Measurements from ENCODE around the gene UBE2E2.

UBE2E2 gene

DNA sequence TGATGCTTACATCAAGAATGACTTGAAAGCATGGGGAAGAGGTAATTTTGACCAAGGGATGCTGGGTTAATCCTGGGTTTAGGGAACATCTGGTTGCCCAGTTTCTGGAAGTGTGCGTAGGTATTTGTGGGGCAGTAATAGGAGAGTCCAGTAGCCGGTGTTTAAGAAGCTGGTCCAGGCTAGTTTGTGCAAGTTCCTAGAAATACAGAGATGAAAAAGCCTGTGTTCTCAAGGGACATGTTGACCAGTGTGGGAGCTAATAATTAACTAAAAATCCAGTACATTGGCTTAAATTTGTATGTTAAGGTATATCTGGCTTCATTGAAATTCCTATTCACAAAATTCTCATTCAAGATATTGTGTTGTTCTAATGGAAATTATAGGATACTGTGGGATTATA, 51.2 kb downstream of the UBE2E2 start:
- no peak overlapping the region for H3K27ac ChIP-seq (ENCODE audit: extremely low read depth, low read depth, low read length)
- ChIA-PET POLR2A (no interaction called here), CTCF (no interaction called here)
- no peaks in the 10 kb centered on the region for H3K9me3 ChIP-seq (ENCODE audit: control insufficient read depth, insufficient read depth, low read depth, low read length)
- H3K4me3 ChIP-seq (ENCODE audit: low read depth, low read length): no peak overlapping the region
- H3K4me1 ChIP-seq (ENCODE audit: control insufficient read depth, insufficient read depth, low read length): no peaks in the 10 kb centered on the region; the same call in 1 of the 2 replicates
- no peaks in the 10 kb centered on the region for H3K36me3 ChIP-seq (ENCODE audit: control insufficient read depth in 2 of 2, insufficient read depth in 1 of 2, low read length in 2 of 2)
- TF ChIP-seq ZBTB49 (tag by site-specific recombination; IDR thresholded peaks at IDR 0.05; ENCODE audit: low read depth) (no peak), ZFP69B (tag by site-specific recombination; IDR thresholded peaks at IDR 0.05) (no peak), AEBP2 (tag by site-specific recombination; IDR thresholded peaks at IDR 0.05; ENCODE audit: borderline replicate concordance) (no peak), ZNF280D (tag by site-specific recombination; IDR thresholded peaks at IDR 0.05) (no peak), ZSCAN23 (tag by site-specific recombination; IDR thresholded peaks at IDR 0.05) (no peak), ZNF24 (tag by site-specific recombination; IDR thresholded peaks at IDR 0.05) (no peak), ZNF677 (tag by site-specific recombination; IDR thresholded peaks at IDR 0.05) (no peak), ZNF391 (tag by site-specific recombination; IDR thresholded peaks at IDR 0.05; ENCODE audit: borderline replicate concordance, low read depth) (no peak), ZNF518A (tag by site-specific recombination; conservative IDR thresholded peaks at IDR 0.05; ENCODE audit: low read depth) (no peak), ZNF521 (tag by site-specific recombination; IDR thresholded peaks at IDR 0.05) (no peak), ZSCAN16 (tag by site-specific recombination; IDR thresholded peaks at IDR 0.05) (no peak), ZNF184 (tag by site-specific recombination; IDR thresholded peaks at IDR 0.05) (no peak), ZNF416 (tag by site-specific recombination; IDR thresholded peaks at IDR 0.05) (no peak), ZNF19 (tag by site-specific recombination; IDR thresholded peaks at IDR 0.05; ENCODE audit: low read depth) (no peak)
- TF ChIP-seq, protein P1, sequence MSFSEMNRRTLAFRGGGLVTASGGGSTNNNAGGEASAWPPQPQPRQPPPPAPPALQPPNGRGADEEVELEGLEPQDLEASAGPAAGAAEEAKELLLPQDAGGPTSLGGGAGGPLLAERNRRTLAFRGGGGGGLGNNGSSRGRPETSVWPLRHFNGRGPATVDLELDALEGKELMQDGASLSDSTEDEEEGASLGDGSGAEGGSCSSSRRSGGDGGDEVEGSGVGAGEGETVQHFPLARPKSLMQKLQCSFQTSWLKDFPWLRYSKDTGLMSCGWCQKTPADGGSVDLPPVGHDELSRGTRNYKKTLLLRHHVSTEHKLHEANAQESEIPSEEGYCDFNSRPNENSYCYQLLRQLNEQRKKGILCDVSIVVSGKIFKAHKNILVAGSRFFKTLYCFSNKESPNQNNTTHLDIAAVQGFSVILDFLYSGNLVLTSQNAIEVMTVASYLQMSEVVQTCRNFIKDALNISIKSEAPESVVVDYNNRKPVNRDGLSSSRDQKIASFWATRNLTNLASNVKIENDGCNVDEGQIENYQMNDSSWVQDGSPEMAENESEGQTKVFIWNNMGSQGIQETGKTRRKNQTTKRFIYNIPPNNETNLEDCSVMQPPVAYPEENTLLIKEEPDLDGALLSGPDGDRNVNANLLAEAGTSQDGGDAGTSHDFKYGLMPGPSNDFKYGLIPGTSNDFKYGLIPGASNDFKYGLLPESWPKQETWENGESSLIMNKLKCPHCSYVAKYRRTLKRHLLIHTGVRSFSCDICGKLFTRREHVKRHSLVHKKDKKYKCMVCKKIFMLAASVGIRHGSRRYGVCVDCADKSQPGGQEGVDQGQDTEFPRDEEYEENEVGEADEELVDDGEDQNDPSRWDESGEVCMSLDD (tag by site-specific recombination; IDR thresholded peaks at IDR 0.05): no peak
- TF ChIP-seq, protein P2, sequence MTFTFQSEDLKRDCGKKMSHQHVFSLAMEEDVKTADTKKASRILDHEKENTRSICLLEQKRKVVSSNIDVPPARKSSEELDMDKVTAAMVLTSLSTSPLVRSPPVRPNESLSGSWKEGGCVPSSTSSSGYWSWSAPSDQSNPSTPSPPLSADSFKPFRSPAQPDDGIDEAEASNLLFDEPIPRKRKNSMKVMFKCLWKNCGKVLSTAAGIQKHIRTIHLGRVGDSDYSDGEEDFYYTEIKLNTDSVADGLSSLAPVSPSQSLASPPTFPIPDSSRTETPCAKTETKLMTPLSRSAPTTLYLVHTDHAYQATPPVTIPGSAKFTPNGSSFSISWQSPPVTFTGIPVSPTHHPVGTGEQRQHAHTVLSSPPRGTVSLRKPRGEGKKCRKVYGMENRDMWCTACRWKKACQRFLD (tag by site-specific recombination; IDR thresholded peaks at IDR 0.05): no peak
- TF ChIP-seq, protein P3, sequence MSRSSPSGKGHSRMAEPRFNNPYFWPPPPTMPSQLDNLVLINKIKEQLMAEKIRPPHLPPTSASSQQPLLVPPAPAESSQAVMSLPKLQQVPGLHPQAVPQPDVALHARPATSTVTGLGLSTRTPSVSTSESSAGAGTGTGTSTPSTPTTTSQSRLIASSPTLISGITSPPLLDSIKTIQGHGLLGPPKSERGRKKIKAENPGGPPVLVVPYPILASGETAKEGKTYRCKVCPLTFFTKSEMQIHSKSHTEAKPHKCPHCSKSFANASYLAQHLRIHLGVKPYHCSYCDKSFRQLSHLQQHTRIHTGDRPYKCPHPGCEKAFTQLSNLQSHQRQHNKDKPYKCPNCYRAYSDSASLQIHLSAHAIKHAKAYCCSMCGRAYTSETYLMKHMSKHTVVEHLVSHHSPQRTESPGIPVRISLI (tag by site-specific recombination; IDR thresholded peaks at IDR 0.05): no peak

Measured in HEK293 (cell line).